GM21528 (cell line): ENCODE results near the gene WEE1.
A peak's percentile ranks its signal among the peaks of the same experiment; 100 is the strongest.
"Not testable (repeated sequence)": the region's sequence is repeated elsewhere in the genome, so short reads cannot be mapped to it uniquely, and the experiment has no call there.

Experiments used
- ATAC-seq: cut with Tn5 transposase; IDR thresholded peaks from one replicate; pipeline ENCODE4 v1.9.1; 2021; ENCODE audit warnings: mild to moderate bottlenecking, moderate library complexity; ENCODE audit not compliant: unreplicated experiment, low FRiP score

WEE1 gene

GRCh38 chr11:9573052-9573774 lies at the start of gene WEE1:
TSS of gene WEE1 (plus strand) at chr11:9573670. CDS start at chr11:9573934, 264 bp downstream.
- peak; percentile 84 for ATAC-seq

GRCh38 chr11:9524001-9524400 lies 49.5 kb upstream of the WEE1 start:
- no peak for ATAC-seq

- no peak for ATAC-seq
These were observed 48.4 kb upstream of the WEE1 start for GRCh38 chr11:9525116-9525515.

DNA sequence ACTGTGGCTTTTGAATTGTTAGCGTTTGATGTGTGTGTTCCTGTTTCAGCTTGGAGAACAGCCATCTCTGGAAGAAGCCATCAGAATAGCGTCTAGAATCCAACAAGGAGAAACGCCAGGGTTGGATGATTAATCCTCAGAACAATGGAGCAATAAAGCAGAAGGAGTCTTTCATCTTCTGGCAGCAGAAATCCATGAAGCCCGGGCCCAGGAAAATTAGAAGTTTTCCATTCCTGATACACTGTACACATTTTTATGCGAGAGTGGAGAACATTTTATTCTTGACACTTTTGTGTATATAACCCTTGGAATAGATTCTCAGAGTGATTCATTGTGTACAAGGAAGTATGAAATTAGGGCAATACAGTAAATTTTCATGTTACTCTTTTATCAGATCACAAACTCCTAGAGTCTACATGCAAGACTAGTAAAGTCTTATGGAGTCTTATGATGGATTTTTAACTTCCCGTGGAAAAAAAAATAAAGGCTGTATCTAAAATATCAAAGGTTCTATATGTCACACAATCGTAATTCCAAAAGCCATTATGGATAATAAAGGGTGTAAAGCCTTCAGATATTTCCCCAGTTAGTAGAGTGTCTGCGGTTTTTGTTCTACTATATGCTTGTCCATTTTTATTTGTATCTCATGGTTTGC lies 45.9 kb upstream of the WEE1 start:
- no peak for ATAC-seq

- ATAC-seq: no peak
These were observed 45.4 kb upstream of the WEE1 start for GRCh38 chr11:9528136-9528501.

DNA sequence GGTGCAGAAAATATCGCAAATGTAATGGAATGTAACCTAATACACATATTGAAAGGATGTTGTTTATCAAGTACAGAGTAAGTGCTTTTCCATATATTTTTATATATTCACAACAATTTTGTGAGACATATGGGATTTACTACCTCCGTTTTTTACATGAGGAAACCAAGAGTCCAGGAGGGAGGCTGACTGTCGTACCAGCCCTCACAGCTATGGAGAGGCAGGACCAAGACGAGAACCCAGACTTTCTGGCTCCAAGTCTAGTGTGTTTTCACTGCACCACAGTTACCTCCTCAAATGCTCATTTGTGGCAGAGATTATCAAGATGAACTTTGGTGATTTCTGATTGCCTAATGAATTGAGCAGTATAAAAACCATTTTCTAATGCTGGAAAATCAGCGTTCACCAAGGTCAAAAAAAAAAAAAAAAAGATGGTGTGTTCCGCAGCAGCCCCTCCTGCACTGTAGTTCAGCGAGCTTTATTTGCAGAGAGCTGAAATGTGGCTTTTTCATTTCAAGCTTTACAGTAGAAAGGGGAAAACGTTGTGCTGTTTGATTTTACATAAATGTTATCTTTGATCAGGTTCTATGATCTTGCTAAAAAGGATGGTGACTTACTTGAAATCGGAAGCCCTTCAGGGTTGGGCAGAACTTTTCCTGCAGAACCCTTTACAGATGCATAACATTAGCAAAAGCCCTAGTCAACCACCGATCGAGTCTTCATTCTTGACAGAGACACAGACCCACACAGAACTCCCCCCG lies 44.7 kb upstream of the WEE1 start:
- ATAC-seq: no peak

DNA sequence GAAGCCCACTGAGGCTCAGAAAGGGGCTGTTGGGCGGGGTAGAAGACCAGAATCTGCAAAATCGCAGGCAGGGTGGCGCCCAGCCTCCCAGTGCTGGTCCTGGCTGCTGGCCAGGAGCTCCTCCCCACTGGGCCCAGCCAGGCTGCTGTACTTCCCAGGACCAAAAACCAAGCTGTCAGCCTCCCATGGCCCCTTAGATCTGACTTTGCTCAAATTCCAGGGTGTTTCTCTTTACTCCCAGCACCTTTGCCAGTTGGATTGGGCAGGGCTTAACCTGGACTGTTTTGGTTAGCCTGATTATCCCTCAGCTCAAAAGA lies 44.2 kb upstream of the WEE1 start:
- ATAC-seq: no peak

- ATAC-seq: no peak
These were observed 43.3 kb upstream of the WEE1 start for GRCh38 chr11:9530020-9530621.

DNA sequence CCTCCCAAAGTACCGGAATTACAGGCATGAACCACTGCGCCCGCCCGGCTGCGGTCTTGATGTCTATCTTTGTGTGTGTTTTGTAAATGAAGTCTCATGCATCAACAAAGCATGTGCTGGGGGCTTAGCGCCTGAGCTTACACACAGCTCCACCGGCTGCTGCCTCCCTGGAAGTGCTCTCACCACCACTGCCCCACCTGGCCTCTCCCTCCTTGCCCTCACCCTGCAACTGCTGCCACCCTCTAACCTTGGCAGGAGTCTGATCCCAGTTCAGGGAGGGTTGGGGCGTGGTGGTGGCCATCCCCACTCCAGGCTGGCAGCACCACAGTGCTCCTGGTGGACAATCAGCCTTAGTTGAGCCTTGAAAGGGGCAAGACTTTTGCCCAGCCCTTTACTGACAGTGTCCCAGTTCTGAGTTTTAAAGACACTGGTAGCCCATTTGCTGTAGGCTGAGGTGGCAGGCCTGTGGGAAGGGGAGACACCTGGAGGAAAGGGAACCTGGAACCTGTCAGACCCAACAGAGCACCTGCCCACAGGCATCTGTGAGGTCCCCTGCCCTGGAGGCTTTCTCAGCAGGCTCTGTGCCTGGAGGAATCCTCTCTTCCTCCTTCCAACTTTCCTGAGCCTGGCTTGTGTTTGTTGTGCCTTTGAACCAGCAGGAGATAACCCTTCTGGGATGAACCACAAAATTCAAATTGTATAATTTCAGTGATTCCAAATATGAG lies 42.4 kb upstream of the WEE1 start:
- no peak for ATAC-seq

- no peak for ATAC-seq
These were observed 40.4 kb upstream of the WEE1 start for GRCh38 chr11:9533058-9533457.

- no peak for ATAC-seq
These were observed 39.6 kb upstream of the WEE1 start for GRCh38 chr11:9533736-9534473.

GRCh38 chr11:9535189-9535781 lies 38.2 kb upstream of the WEE1 start:
- ATAC-seq: no peak

DNA sequence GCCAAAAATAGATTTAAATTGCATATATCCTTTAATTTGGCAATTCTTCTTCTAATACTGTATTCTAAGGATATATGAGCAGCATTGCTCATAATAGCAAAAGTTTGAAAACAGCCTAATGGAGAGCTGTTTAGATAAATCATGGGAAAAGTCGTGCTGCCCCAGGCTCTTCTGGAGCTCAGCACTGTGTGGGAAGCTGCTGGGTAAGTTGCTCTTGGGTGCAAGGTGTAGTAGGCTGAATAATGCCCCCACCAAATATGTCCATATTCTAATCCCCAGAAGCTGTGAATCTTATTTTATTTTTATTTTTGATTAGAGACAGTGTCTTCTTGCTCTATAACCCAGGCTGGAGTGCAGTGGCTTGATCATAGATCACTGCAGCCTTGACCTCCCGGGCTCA lies 34.9 kb upstream of the WEE1 start:
- ATAC-seq: no peak

DNA sequence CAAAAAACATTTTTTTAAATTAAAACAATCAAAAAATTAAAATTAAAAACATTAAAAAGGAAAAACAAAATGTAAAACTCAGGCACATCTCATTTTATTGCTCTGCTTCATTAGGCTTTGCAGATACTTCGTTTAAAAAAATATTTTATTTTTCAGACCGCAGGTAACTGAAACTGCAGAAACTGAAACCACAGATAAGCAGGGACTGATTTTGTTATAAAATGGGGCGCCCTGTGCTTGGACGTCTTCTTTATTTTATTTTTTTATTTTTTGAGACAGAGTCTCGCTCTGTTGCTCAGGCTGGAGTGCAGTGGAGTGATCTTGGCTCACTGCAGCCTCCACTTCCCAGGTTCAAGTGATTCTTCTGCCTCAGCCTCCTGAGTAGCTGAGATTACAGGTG lies 24.3 kb upstream of the WEE1 start:
- not testable (repeated sequence) for ATAC-seq

GRCh38 chr11:9550191-9550628 lies 23.3 kb upstream of the WEE1 start:
- no peak for ATAC-seq

GRCh38 chr11:9561279-9561982 lies 12.0 kb upstream of the WEE1 start:
- no peak for ATAC-seq

GRCh38 chr11:9562716-9563115 lies 10.8 kb upstream of the WEE1 start:
- no peak for ATAC-seq

DNA sequence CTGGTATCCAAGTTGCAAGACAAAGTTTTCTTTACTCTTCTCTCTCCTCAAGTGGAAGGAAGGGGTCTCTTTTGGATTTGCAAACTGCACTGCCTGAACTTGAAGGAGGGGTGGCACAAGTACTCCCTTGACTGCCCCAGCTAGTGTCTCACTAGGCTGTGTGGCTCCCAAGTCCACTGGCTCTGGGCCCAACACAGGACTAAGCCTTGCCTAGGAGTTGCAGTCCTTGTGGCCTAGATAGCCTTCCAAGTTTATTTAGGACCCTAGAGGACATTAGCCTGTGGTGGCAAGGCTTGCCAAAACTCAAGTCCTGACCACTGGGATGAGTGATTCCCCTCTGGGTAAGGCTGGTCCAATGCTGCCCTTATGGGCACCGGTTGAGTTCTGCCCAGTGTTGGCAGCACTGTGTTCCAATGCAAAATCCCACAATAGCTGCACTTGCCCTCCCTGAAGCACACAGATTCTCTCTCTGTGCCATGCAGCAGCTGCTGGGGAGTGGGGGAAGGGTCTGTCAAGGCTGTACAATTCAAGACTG lies 10.2 kb upstream of the WEE1 start:
- ATAC-seq: no peak
